K562 (cell line): ENCODE data around the gene CNTD1. TPM values are rescaled to one million over a fixed set of nuclear protein-coding genes. Genes with fewer than 3 reads are reported as not detected.

ENCODE experiments used
- REST ChIP-seq, 2 experiments: fragments of 450-650 bp; formaldehyde crosslinking in 1 of 2; IDR thresholded peaks; 2 replicates each; pipeline versions ENCODE4 v1.4.0 to v1.6.1; 2014 to 2020; ENCODE audit warnings: mild to moderate bottlenecking in 2 of 2, borderline replicate concordance in 1 of 2, low read depth in 1 of 2
- SP1 ChIP-seq: sonication (generic); formaldehyde crosslinking; IDR thresholded peaks from 2 replicates; pipeline ENCODE4 v1.8.1; 2022; ENCODE audit warnings: mild to moderate bottlenecking, missing genetic modification reagents
- ZBTB40 ChIP-seq, 2 experiments: fragments of 450-650 bp in 1 of 2; sonication (generic) in 1 of 2; formaldehyde crosslinking in 1 of 2; IDR thresholded peaks; 2 replicates each; pipeline versions ENCODE4 v1.7.1 to v1.9.0; 2016 to 2022; ENCODE audit warnings: inconsistent platforms in 1 of 2, mild to moderate bottlenecking in 1 of 2, missing genetic modification reagents in 1 of 2
- ZFX ChIP-seq: sonication (generic); formaldehyde crosslinking; IDR thresholded peaks from 2 replicates; pipeline ENCODE4 v1.8.0; 2022; ENCODE audit warnings: mild to moderate bottlenecking, missing genetic modification reagents, moderate library complexity
- ZNF232 ChIP-seq: sonication (generic); formaldehyde crosslinking; IDR thresholded peaks from 2 replicates; pipeline ENCODE4 v1.8.0; 2022; ENCODE audit warnings: mild to moderate bottlenecking, missing genetic modification reagents
- ZNF263 ChIP-seq: sonication (generic); formaldehyde crosslinking; IDR thresholded peaks from 2 replicates; pipeline ENCODE4 v1.8.0; 2022; ENCODE audit warnings: mild to moderate bottlenecking, missing genetic modification reagents, borderline replicate concordance
- polyA plus RNA-seq, 8 experiments: library from polyadenylated mRNA; depleted of rRNA in 4 of 8; stranded (reverse) in 5 of 8; unstranded in 3 of 8; fragments of >200 nt; fragmentation: Nextera tagmentation in 2 of 8; fragmentation: Illumina TruSeq in 1 of 8; extraction: Ambion mirVana in 2 of 8; extraction: Trizol in 1 of 8; gene quantifications; 2 replicates each; pipeline versions ENCODE4 v1.2.1 to v1.2.3, GENCODE V29; 2011 to 2014; ENCODE audit warnings: inconsistent platforms in 1 of 8, missing spikeins in 1 of 8
- total RNA-seq, 7 experiments: library from RNA; depleted of rRNA in 6 of 7; stranded (reverse); fragments of >200 nt in 6 of 7; fragmentation: Illumina TruSeq in 2 of 7; extraction: Trizol in 2 of 7; gene quantifications; 2 replicates each; pipeline versions ENCODE4 v1.2.1 to v1.2.3, GENCODE V29; 2011 to 2021; ENCODE audit warnings: low replicate concordance in 1 of 7

Gene CNTD1
- total and polyA plus RNA-seq, 9 of the 15 experiments (the other 6 are each of a cell fraction or from before 2014, with no cell fraction given), result 0.12 to 0.86 (median 0.41) TPM; not detected in 1

GRCh38 chr17:42798383-42799380 lies at the start of gene CNTD1, which contains the start of gene COA3 (continued):
- no peak for TF ChIP-seq REST (IDR thresholded peaks at IDR 0.05; ENCODE audit: borderline replicate concordance)
- no peak for TF ChIP-seq REST (CRISPR knock-in tag; IDR thresholded peaks at IDR 0.05; ENCODE audit: low read depth)
- no peak for TF ChIP-seq ZNF232
- peak; percentile 69 for TF ChIP-seq SP1 (CRISPR knock-in tag)
- peak; percentile 87 for TF ChIP-seq ZFX (CRISPR knock-in tag)
- 0 out of 2 replicates have a peak, but pooled peaks have one; percentile 21 for TF ChIP-seq ZBTB40 (IDR thresholded peaks at IDR 0.05)
- TF ChIP-seq ZBTB40 (CRISPR knock-in tag; IDR thresholded peaks at IDR 0.05), result no peak
- no peak for TF ChIP-seq ZNF263 (CRISPR knock-in tag)
